HepG2 (cell line): Measurements from ENCODE around the gene PRELID1. TPM values are rescaled to one million over a fixed set of nuclear protein-coding genes. Genes with fewer than 3 reads are reported as not detected.

Source experiments
- CBX5 ChIP-seq: sonication (generic); formaldehyde crosslinking; IDR thresholded peaks from 2 replicates; pipeline ENCODE4 v1.4.0; 2020; ENCODE audit warnings: missing genetic modification reagents, borderline replicate concordance
- CREB1 ChIP-seq, 2 experiments: fragments of 450-650 bp in 1 of 2; IDR thresholded peaks; 2 replicates each; pipeline ENCODE4 v1.6.1; 2016 to 2017; ENCODE audit warnings: control low read depth in 1 of 2, mild to moderate bottlenecking in 1 of 2, missing compliant biosample characterization in 1 of 2, missing genetic modification characterization in 1 of 2
- FIP1L1 ChIP-seq: fragments of 200-400 bp; formaldehyde crosslinking; IDR thresholded peaks from 2 replicates; pipeline ENCODE4 v1.6.1; 2018; ENCODE audit warnings: low read depth, mild to moderate bottlenecking, low read length, moderate library complexity, borderline replicate concordance; ENCODE audit not compliant: insufficient read depth
- FOXJ3 ChIP-seq: sonication (generic); formaldehyde crosslinking; IDR thresholded peaks from 2 replicates; pipeline ENCODE4 v1.4.0; 2020; ENCODE audit warnings: missing genetic modification reagents, mild to moderate bottlenecking, borderline replicate concordance
- GATAD1 ChIP-seq: IDR thresholded peaks from 2 replicates; pipeline ENCODE4 v1.6.1; 2016; ENCODE audit warnings: missing genetic modification reagents, missing compliant biosample characterization
- GFI1 ChIP-seq: sonication (generic); formaldehyde crosslinking; IDR thresholded peaks from 2 replicates; pipeline ENCODE4 v1.5.0; 2020; ENCODE audit warnings: missing genetic modification reagents, mild to moderate bottlenecking, borderline replicate concordance
- GTF3A ChIP-seq: sonication (generic); formaldehyde crosslinking; conservative IDR thresholded peaks from 2 replicates; pipeline ENCODE4 v1.4.0; 2020; ENCODE audit warnings: mild to moderate bottlenecking, missing genetic modification reagents
- HMG20B ChIP-seq: conservative IDR thresholded peaks from 2 replicates; pipeline ENCODE4 v1.6.1; 2016; ENCODE audit warnings: missing genetic modification reagents, missing compliant biosample characterization
- HNRNPK ChIP-seq: fragments of 200-400 bp; formaldehyde crosslinking; IDR thresholded peaks from 2 replicates; pipeline ENCODE4 v1.6.1; 2018; ENCODE audit warnings: low read length, low read depth, moderate library complexity, mild to moderate bottlenecking; ENCODE audit not compliant: poor library complexity, severe bottlenecking
- HOXA7 ChIP-seq: sonication (generic); formaldehyde crosslinking; IDR thresholded peaks from 2 replicates; pipeline ENCODE4 v1.8.1; 2022; ENCODE audit warnings: mild to moderate bottlenecking, missing genetic modification reagents, moderate library complexity
- JUNB ChIP-seq: sonication (generic); formaldehyde crosslinking; IDR thresholded peaks from 2 replicates; pipeline ENCODE4 v1.8.0; 2022; ENCODE audit warnings: missing genetic modification reagents, mild to moderate bottlenecking, borderline replicate concordance
- KDM3A ChIP-seq: IDR thresholded peaks from 2 replicates; pipeline ENCODE4 v1.6.1; 2018; ENCODE audit warnings: low read depth, missing compliant biosample characterization
- NR2F6 ChIP-seq, 2 experiments: IDR thresholded peaks; 2 replicates each; pipeline ENCODE4 v1.6.1; 2016; ENCODE audit warnings: antibody characterized with exemption in 1 of 2, mild to moderate bottlenecking in 1 of 2
- NR3C1 ChIP-seq: sonication (generic); formaldehyde crosslinking; IDR thresholded peaks from 2 replicates; pipeline ENCODE4 v1.4.0; 2020; ENCODE audit warnings: missing genetic modification reagents
- RBM22 ChIP-seq: fragments of 200-400 bp; formaldehyde crosslinking; optimal IDR thresholded peaks from 2 replicates; pipeline ENCODE3; 2017; ENCODE audit warnings: mild to moderate bottlenecking, low read length, moderate library complexity
- REL ChIP-seq: sonication (generic); formaldehyde crosslinking; conservative IDR thresholded peaks from 2 replicates; pipeline ENCODE4 v1.8.0; 2022; ENCODE audit warnings: mild to moderate bottlenecking, missing genetic modification reagents, moderate library complexity
- SAFB2 ChIP-seq: sonication (generic); formaldehyde crosslinking; IDR thresholded peaks from 2 replicates; pipeline ENCODE4 v1.5.1; 2020; ENCODE audit warnings: missing genetic modification reagents, low read depth, mild to moderate bottlenecking, borderline replicate concordance
- SP5 ChIP-seq: IDR thresholded peaks from 2 replicates; pipeline ENCODE4 v1.6.1; 2016; ENCODE audit warnings: low read depth, borderline replicate concordance
- STAG1 ChIP-seq: sonication (generic); formaldehyde crosslinking; IDR thresholded peaks from 2 replicates; pipeline ENCODE4 v1.4.0; 2020; ENCODE audit warnings: missing genetic modification reagents
- TBX2 ChIP-seq: sonication (generic); formaldehyde crosslinking; IDR thresholded peaks from 2 replicates; pipeline ENCODE4 v1.5.0; 2020; ENCODE audit warnings: missing genetic modification reagents, mild to moderate bottlenecking, borderline replicate concordance
- TGIF2 ChIP-seq: IDR thresholded peaks from 2 replicates; pipeline ENCODE4 v1.6.1; 2016; ENCODE audit warnings: control low read depth, missing compliant biosample characterization
- WIZ ChIP-seq: sonication (generic); formaldehyde crosslinking; IDR thresholded peaks from 2 replicates; pipeline ENCODE4 v1.5.1; 2020; ENCODE audit warnings: mild to moderate bottlenecking, missing genetic modification reagents
- ZKSCAN8 ChIP-seq: IDR thresholded peaks from 2 replicates; pipeline ENCODE4 v1.6.1; 2016; ENCODE audit warnings: borderline replicate concordance, missing genetic modification reagents, missing compliant biosample characterization
- ZNF121 ChIP-seq: sonication (generic); formaldehyde crosslinking; IDR thresholded peaks from 2 replicates; pipeline ENCODE4 v1.5.0; 2020; ENCODE audit warnings: mild to moderate bottlenecking, missing genetic modification reagents
- ZNF224 ChIP-seq: sonication (generic); formaldehyde crosslinking; IDR thresholded peaks from 2 replicates; pipeline ENCODE4 v1.5.0; 2020; ENCODE audit warnings: mild to moderate bottlenecking, missing genetic modification reagents
- ZNF260 ChIP-seq: sonication (generic); formaldehyde crosslinking; IDR thresholded peaks from 2 replicates; pipeline ENCODE4 v1.4.0; 2020; ENCODE audit warnings: missing genetic modification reagents, low read depth, mild to moderate bottlenecking, borderline replicate concordance
- ZNF30 ChIP-seq: sonication (generic); formaldehyde crosslinking; IDR thresholded peaks from 2 replicates; pipeline ENCODE4 v1.5.0; 2020; ENCODE audit warnings: mild to moderate bottlenecking, missing genetic modification reagents
- ZNF501 ChIP-seq: sonication (generic); formaldehyde crosslinking; IDR thresholded peaks from 2 replicates; pipeline ENCODE4 v1.5.1; 2020; ENCODE audit warnings: mild to moderate bottlenecking, moderate library complexity, missing genetic modification reagents
- ZNF780A ChIP-seq: sonication (generic); formaldehyde crosslinking; IDR thresholded peaks from 2 replicates; pipeline ENCODE4 v1.8.0; 2022; ENCODE audit warnings: mild to moderate bottlenecking, missing genetic modification reagents, moderate library complexity
- ZNF883 ChIP-seq: sonication (generic); formaldehyde crosslinking; IDR thresholded peaks from 2 replicates; pipeline ENCODE4 v1.5.1; 2020; ENCODE audit warnings: mild to moderate bottlenecking, missing genetic modification reagents; ENCODE audit errors: not compliant biosample characterization
- ZNF891 ChIP-seq: sonication (generic); formaldehyde crosslinking; IDR thresholded peaks from 2 replicates; pipeline ENCODE4 v1.5.0; 2020; ENCODE audit warnings: mild to moderate bottlenecking, missing genetic modification reagents
- polyA plus RNA-seq, 8 experiments: library from polyadenylated mRNA; depleted of rRNA in 3 of 8; stranded (reverse) in 7 of 8; unstranded in 1 of 8; fragments of >200 nt; fragmentation: Illumina TruSeq in 4 of 8; extraction: Trizol in 4 of 8; gene quantifications; 2 replicates each; pipeline versions ENCODE4 v1.2.1 to v1.2.3, GENCODE V29; 2011 to 2016; ENCODE audit warnings: low read depth in 4 of 8, missing spikeins in 1 of 8, mixed read lengths in 1 of 8; ENCODE audit not compliant: insufficient read depth in 1 of 8
- total RNA-seq, 5 experiments: library from RNA; depleted of rRNA; stranded (reverse); fragments of >200 nt; fragmentation: Illumina TruSeq; extraction: Trizol; gene quantifications; 2 replicates each; pipeline ENCODE4 v1.2.3, GENCODE V29; 2016; ENCODE audit warnings: low read depth in 1 of 5

The PRELID1 gene
- total and polyA plus RNA-seq, 2 of the 13 experiments (the other 11 are each of a cell fraction or from before 2014, with no cell fraction given): 250 to 271 TPM

GRCh38 chr5:177311723-177312648 is 8.4 kb downstream of the PRELID1 start, which contains the start of gene MXD3 (continued):
- TF ChIP-seq SAFB2 (CRISPR knock-in tag) (no peak), ZNF501 (CRISPR knock-in tag) (peak; percentile 83), RBM22 (peak; percentile 76), ZNF883 (CRISPR knock-in tag) (no peak), TBX2 (CRISPR knock-in tag) (no peak), JUNB (CRISPR knock-in tag) (no peak), GTF3A (CRISPR knock-in tag) (peak; percentile 70; the same call in 1 of the 2 replicates), ZNF224 (CRISPR knock-in tag) (no peak; the same call in 1 of the 2 replicates), HMG20B (CRISPR knock-in tag) (no peak), ZNF121 (CRISPR knock-in tag) (no peak), SP5 (CRISPR knock-in tag) (peak; percentile 30; the same call in 1 of the 2 replicates), GFI1 (CRISPR knock-in tag) (no peak), HNRNPK (peak; percentile 49), CREB1 (IDR thresholded peaks at IDR 0.05) (peak; percentile 57), CREB1 (CRISPR knock-in tag; IDR thresholded peaks at IDR 0.05) (peak; percentile 62), GATAD1 (CRISPR knock-in tag) (no peak), TGIF2 (CRISPR knock-in tag) (peak; percentile 62), CBX5 (CRISPR knock-in tag) (no peak), REL (0 out of 2 replicates have a peak, but pooled peaks have one; percentile 60), FIP1L1 (no peak), FOXJ3 (CRISPR knock-in tag) (no peak), KDM3A (CRISPR knock-in tag) (no peak), ZNF780A (CRISPR knock-in tag) (no peak), ZNF30 (CRISPR knock-in tag) (no peak), NR3C1 (CRISPR knock-in tag) (no peak), ZNF891 (CRISPR knock-in tag) (no peak), WIZ (CRISPR knock-in tag) (no peak), HOXA7 (no peak), STAG1 (CRISPR knock-in tag) (no peak), NR2F6 (IDR thresholded peaks at IDR 0.05) (no peak), NR2F6 (CRISPR knock-in tag; IDR thresholded peaks at IDR 0.05) (no peak), ZNF260 (no peak), ZKSCAN8 (CRISPR knock-in tag) (no peak)
